Hematopoietic multipotent progenitor cell treated with erythropoietin and hydrocortisone succinate and interleukin-3 and kit ligand, for 15 days (in vitro differentiated cells): ENCODE measurements around the gene TMOD2.

ENCODE experiments used
- DNase-seq: peaks from one replicate; pipeline ENCODE4 v3.0.0-alpha.2; 2015; ENCODE audit warnings: low spot score

The TMOD2 gene

GRCh38 chr15:51736069-51736468, 15.3 kb upstream of the TMOD2 start:
- no peak for DNase-seq

GRCh38 chr15:51736751-51737521, 14.5 kb upstream of the TMOD2 start:
- DNase-seq, result peak; percentile 36

GRCh38 chr15:51737522-51738305, 13.7 kb upstream of the TMOD2 start, which contains the start of gene LYSMD2:
TSS of gene LYSMD2 (minus strand) at chr15:51737655. CDS start at chr15:51737622, 33 bp downstream.
- peak; percentile 54 for DNase-seq

- no peak for DNase-seq
Observed at GRCh38 chr15:51738553-51738952, 12.8 kb upstream of the TMOD2 start.

GRCh38 chr15:51739061-51739712, 12.2 kb upstream of the TMOD2 start:
- DNase-seq, result peak; percentile 42

- DNase-seq, result no peak
Observed at GRCh38 chr15:51749307-51749706, 2.1 kb upstream of the TMOD2 start.

- DNase-seq, result no peak
Observed at GRCh38 chr15:51750186-51750585, 1.2 kb upstream of the TMOD2 start.

- DNase-seq, result no peak
Observed at GRCh38 chr15:51751697-51752683, 593 bp downstream of the TMOD2 start.

- no peak for DNase-seq
Observed at GRCh38 chr15:51752888-51753287, 1.5 kb downstream of the TMOD2 start.

GRCh38 chr15:51754267-51754666, 2.9 kb downstream of the TMOD2 start:
- no peak for DNase-seq

- no peak for DNase-seq
Observed at GRCh38 chr15:51755790-51756189, 4.4 kb downstream of the TMOD2 start.

- DNase-seq, result no peak
Observed at GRCh38 chr15:51756482-51756881, 5.1 kb downstream of the TMOD2 start.

- no peak for DNase-seq
Observed at GRCh38 chr15:51757450-51757849, 6.1 kb downstream of the TMOD2 start.

- DNase-seq, result no peak
Observed at GRCh38 chr15:51758645-51759044, 7.2 kb downstream of the TMOD2 start.

- DNase-seq, result no peak
Observed at GRCh38 chr15:51759557-51760070, 8.2 kb downstream of the TMOD2 start.

GRCh38 chr15:51760805-51761204, 9.4 kb downstream of the TMOD2 start:
- no peak for DNase-seq

GRCh38 chr15:51765751-51766150, 14.4 kb downstream of the TMOD2 start:
- no peak for DNase-seq

- no peak for DNase-seq
Observed at GRCh38 chr15:51766341-51766740, 14.9 kb downstream of the TMOD2 start.

GRCh38 chr15:51768018-51768417, 16.6 kb downstream of the TMOD2 start:
- no peak for DNase-seq

GRCh38 chr15:51770902-51771301, 19.5 kb downstream of the TMOD2 start:
- DNase-seq, result no peak

- no peak for DNase-seq
Observed at GRCh38 chr15:51771773-51772172, 20.4 kb downstream of the TMOD2 start.
